Measurements from ENCODE around the gene POLR3A.

- TF ChIP-seq CTCF (conservative IDR thresholded peaks at IDR 0.05) (no peak), EZH2 (IDR thresholded peaks at IDR 0.05; ENCODE audit: low read depth) (no peak)
These were observed 14.9 kb upstream of the POLR3A start for GRCh38 chr10:78044179-78044578.
